COLO668 (cell line): ENCODE data around the gene SYVN1.

Source experiments
- DNase-seq: peaks from one replicate; lab custom pipeline; 2025; ENCODE audit not compliant: unreplicated experiment; lab: John Stamatoyannopoulos, UW

The SYVN1 gene

DNA sequence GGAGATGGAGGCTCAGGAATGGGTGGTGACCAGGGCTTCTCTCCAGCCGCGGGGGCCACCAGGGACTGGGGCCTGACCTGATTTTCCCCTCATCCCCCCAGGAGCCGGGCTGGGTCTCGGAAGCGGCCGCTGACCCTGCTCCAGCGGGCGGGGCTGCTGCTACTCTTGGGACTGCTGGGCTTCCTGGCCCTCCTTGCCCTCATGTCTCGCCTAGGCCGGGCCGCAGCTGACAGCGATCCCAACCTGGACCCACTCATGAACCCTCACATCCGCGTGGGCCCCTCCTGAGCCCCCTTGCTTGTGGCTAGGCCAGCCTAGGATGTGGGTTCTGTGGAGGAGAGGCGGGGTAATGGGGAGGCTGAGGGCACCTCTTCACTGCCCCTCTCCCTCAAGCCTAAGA lies 46.5 kb downstream of the SYVN1 start:
- DNase-seq: no peak

DNA sequence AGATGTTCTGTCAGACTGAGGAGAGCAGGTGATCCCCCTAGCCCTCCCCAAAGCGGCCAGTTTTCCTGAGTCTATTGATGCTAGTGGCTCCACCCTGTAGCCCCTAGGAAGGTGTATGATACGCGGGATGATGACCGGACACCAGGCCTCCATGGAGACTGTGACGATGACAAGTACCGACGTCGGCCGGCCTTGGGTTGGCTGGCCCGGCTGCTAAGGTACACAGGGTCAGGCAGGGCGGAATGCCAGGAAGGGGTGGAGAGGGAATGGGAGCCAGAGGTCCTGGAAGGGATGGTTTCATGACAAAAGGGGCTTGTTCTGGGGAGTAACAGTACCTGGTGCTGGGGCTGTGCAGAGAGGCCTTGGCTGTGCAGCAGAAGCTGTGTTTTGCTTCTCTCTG lies 47.1 kb downstream of the SYVN1 start:
- DNase-seq: no peak

DNA sequence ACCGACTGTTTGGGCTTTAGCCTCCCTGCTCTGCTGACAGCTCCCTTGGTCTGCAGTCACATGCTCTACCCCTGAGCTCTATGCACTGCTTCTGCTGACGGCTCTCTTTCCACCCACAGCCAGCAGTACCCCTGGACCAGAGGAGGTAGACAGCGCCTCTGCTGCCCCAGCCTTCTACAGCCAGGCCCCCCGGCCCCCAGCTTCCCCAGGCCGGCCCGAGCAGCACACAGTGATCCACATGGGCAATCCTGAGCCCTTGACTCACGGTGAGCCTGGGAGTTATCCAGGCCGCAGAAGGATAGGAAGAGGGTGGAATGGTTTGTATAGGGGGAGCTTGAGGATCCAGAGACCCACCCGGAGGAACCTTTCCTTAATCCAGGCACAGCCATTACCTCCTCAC lies 47.5 kb downstream of the SYVN1 start:
- no peak for DNase-seq

DNA sequence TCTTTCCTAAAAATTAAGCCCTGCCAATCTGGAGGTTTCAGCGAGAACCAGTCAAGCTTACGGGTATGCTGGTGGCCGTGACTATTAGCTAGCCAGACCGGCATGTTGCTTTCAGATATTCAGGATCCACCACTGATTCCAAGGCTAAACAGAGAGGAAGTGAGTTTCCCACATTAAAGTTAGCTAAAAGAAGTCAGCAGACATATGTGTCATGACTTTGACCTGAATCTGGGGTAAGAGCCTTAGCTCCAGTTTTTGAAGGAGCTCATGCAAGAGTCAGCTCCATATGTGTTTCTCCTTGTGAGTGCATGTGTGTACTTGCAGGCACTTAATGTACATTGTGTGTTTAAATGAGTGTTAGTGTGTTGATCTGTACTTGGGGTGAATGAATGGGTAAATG lies 48.9 kb downstream of the SYVN1 start:
- no peak for DNase-seq

DNA sequence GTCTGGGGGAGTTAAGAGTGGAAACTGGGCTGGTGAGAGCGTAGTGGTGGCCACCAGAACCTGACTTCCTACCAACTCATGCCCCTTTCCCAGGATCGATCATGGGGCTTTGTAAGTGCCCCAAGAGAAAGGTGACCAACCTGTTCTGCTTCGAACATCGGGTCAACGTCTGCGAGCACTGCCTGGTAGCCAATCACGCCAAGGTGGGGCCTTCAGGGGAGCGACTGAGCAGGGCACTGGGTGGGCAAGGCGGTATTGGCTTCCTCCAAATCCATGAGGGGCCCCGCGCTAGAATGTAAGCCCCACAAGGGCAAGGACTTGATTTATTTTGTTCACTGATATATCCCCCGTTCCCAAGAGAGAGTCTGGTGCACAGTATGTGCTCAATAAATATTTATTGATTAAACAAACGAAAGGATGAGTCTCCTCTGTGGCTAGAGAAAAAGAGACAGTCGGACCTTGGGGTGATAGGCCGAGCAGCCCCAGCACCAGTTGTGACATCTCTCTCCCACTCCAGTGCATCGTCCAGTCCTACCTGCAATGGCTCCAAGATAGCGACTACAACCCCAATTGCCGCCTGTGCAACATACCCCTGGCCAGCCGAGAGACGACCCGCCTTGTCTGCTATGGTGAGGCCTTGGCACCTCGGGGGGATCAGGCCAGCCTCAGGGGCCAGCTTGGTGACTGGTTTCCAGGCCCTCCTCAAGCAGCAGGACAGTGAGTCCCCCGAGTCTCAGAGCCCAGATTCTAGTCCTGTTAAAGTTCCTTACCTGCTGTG lies 49.5 kb downstream of the SYVN1 start:
- no peak for DNase-seq

DNA sequence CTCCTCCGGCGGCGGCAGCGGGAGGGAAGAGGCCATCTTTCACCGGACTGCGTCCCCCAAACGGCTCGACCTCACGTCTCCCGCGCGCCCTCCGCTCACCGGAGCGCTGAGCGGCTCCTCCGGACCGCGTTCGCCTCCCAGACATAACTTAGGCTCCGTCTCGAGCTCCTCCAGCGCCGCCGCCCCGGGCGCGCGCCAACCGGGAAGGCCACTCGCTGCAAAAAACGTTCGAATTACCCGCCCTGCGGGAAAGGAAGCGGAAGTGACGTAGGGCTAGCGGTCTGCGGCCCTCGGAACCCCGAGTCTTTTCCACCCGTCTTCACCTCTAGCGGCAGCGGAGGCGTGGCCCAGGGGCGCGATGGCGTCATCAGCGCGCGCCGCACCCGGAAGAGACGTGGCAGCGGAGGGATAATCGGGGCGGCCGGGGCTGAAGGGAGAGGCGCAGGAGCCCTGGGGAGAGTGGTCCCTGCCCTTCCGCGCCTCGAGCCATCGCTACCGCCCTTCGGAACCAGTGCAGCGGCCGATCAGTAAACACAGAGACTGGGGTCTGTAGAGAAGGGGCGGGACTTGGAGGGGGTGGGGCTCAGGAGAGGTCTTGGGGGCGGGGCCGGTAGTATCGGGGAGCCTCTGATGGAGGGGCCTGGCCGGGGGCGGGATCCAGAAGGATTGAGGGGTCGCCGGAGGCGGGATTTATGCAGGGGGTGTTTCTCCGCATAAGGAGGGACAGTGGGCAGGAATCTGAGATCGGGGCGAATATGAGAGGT lies 50.3 kb downstream of the SYVN1 start, which contains the start of the genes CDCA5 and ZFPL1:
Gene CDCA5 (minus strand): TSS at position 207 of the 764 bp plus-strand sequence. CDS start 62 bp downstream, at position 145.
Gene ZFPL1 (plus strand): TSS at position 389 of the 764 bp plus-strand sequence. CDS start 477 bp downstream, outside the sequence.
- DNase-seq: peak; percentile 95

DNA sequence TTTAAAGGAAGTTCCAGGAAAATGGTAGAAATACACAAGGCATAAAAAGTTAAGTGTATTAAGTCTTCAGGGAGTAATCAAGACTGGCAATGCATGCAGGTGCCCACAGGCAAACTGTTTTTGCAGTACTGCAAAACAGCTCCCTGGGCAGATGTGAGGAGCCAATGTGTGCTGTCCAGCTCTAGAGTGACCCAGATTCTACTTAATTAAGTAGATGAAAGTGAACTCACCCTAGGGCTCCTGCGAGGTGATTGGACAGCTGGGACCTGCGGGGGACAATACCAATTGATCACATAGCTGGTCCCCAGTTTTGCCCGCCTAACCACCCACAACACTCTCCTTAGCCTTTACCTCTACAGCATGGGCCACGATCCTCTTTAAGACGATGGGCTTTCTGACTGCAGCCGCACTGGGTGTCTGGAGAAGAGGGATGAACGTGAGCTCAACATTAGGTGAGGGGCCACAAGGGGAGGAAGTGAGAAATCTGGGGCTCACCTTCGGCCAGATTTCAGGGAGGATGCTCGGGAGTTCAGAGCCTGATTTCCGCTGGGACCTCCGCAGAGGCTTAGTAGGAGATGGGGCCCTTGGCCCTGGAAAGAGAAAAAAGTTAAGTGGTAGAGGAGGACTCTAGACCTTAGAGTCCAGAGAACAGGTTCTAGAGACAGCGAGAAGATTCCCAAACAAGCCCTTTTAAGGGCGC lies 51.0 kb downstream of the SYVN1 start:
- DNase-seq: no peak

DNA sequence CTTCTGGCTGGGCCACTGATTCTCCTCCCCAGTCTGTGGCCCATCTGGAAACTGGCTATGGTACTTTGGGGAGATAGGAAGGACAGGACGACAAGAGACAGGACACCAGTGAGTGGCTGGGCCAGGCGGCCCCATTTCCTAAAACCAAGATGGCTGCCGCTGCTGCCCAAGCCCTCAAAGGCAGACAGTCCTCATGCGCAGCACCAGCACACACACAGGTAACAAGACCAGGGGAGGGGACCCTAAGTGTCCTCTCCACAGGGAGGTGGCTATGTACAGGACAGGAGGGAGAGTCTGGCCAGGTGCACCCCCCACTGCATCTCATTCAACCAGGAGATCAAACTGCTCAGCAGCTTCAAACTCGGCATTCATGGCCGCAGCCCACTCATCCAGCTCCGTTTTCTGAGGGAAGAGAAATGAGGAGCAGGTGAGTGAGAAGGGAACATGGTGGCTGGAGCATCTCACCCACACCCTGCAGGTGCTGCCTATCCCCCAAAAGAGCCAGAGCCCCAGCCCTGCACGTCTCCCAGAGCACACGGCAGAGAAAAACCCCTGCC lies 55.5 kb downstream of the SYVN1 start:
- DNase-seq: no peak

DNA sequence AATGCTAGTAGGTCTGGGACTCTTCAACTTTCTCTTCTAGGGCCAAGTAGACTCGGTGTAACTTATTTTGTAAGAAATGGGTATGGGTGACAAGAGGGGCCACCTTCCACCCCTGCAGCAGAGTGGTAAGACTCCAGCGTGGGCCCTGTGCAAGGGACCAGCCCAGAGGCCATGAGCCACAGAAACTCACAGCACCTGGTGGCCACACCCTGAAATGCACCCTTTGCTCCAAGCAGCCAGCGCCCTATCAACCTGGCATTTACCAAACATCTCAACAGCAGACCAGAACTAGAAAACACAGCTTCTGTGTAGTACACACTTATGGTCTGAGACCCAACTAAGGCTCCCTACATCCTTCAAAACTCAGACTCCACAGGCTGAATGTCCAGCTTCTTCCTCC lies 56.2 kb downstream of the SYVN1 start:
- peak; percentile 65 for DNase-seq

DNA sequence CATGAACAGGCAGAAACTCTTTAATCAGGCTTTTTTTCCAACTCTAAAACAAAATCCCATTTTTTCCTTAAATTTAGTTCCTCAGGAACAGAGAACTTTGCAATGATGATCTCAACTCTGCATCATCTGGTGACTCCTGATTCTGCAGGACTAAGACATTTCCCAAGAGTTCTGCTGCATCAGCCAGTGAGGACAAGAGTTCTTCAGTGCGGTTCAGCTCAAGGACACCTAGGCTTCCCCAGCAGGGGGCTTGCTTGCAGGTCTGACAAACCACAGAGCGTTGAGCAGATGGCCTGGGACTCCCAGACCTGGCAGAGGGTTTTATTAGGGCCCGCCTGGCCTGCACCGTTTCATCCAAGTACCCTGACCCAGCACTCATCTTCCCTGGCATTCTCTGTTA lies 56.9 kb downstream of the SYVN1 start:
- no peak for DNase-seq
